AG04449 (cell line): Measurements from ENCODE around the gene AGBL4.
A peak's percentile ranks its signal among the peaks of the same experiment; 100 is the strongest.

Source experiments
- CTCF ChIA-PET: fragments of 350-600 bp; formaldehyde crosslinking; extraction: SDS; loops from one replicate; lab custom pipeline; 2021; ENCODE audit warnings: antibody characterized with exemption; lab: Yijun Ruan, JAX
- POLR2A ChIA-PET: fragments of 400-600, 350-600 bp; formaldehyde crosslinking; extraction: SDS; loops from one replicate; lab custom pipeline; 2020; ENCODE audit warnings: antibody characterized with exemption, inconsistent platforms; lab: Yijun Ruan, JAX
- DNase-seq: peaks from one replicate; pipeline ENCODE4 v3.0.0-alpha.2; 2010; ENCODE audit warnings: low read depth, low spot score
- H3K4me3 ChIP-seq: 2 replicates; pipeline ENCODE4 v1.5.1; 2011; ENCODE audit warnings: low read depth, mild to moderate bottlenecking, control low read depth, low read length
- CTCF ChIP-seq: IDR thresholded peaks from one replicate; pipeline ENCODE4 v1.5.1; 2011; ENCODE audit warnings: mild to moderate bottlenecking, moderate library complexity, low read length, control low read depth, inconsistent platforms; ENCODE audit not compliant: insufficient read depth; ENCODE audit errors: missing control alignments

AGBL4 gene

GRCh38 chr1:48920851-48921250, 1102.9 kb downstream of the AGBL4 start:
- no peak overlapping the region for H3K4me3 ChIP-seq
- DNase-seq: no peak
- ChIA-PET POLR2A (no interaction called here), CTCF (interaction anchor here (1.0 to 1.6 kb wide), 2 partner anchors 13 to 224 kb away, joined by 3 read pairs; no protein-coding TSS in a partner anchor)
- TF ChIP-seq CTCF: no peak

DNA sequence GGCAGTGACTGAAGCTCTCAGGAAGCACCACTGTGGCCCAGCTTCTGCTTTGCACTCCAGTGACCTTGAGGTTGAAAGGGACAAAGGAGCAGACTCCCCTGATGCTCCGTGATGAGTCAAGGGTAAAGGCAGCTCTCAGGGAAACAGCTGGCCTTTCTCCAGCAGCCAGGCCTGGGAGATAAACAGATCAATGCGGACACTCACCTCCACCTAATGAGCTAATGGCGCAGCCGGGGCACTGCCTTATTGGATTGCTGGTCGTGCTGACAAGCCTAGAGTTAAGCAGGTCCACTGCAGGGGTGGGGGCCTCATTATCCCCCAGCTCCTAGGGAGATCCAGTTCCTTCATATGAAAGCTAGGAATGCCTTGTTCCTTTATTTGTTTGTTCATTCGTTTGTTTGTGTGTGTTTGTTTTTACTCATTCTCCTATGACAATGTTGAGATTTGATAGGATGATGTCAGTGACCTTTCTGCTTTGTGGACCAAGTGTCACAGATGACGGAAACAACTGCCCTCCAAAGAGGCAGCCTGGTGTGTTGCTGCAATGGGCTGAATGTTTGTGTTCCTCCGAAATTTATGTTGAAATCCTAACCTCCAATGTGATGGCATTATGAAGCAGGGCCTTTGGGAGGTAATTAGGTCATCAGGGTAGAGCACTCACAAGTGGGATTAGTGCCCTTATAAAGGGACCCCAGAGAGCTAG, 1105.7 kb downstream of the AGBL4 start:
- DNase-seq: no peak
- no peak overlapping the region for H3K4me3 ChIP-seq
- TF ChIP-seq CTCF: no peak
- POLR2A ChIA-PET: no interaction called here
- CTCF ChIA-PET: interaction anchor here (0.8 to 1.3 kb wide), 7 partner anchors 9 to 241 kb away, joined by 3 to 5 read pairs (median 3); no protein-coding TSS in a partner anchor

DNA sequence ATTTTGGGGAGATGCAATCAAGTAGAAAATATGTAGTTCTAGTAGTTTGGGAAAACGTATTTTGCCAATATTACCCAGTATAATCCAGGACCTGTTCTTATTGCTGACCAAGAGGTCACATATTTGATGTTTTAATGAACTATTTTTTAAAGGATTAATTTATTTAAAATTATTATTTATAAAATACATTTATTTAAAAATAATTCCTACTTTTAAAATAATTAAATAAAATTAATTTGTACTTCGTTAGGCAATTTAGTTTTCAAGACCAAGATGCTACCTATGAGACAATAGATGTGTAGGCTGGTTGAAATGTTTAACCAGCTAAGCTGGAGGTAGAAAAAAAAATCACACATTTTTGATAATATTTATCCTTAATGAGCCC, 1106.7 kb downstream of the AGBL4 start:
- no peak for TF ChIP-seq CTCF
- no peak for DNase-seq
- no peak overlapping the region for H3K4me3 ChIP-seq
- ChIA-PET CTCF (interaction anchor here (1.2 to 1.3 kb wide), 4 partner anchors 8 to 240 kb away, joined by 3 to 5 read pairs (median 3); no protein-coding TSS in a partner anchor), POLR2A (no interaction called here)

GRCh38 chr1:48916130-48917069, 1107.4 kb downstream of the AGBL4 start:
- CTCF ChIA-PET: interaction anchor here (0.8 to 3.3 kb wide), 13 partner anchors 9 to 239 kb away, joined by 3 to 20 read pairs (median 4); no protein-coding TSS in a partner anchor
- TF ChIP-seq CTCF: peak; percentile 61
- peak; percentile 12 for DNase-seq

GRCh38 chr1:48908606-48909005, 1115.1 kb downstream of the AGBL4 start:
- H3K4me3 ChIP-seq: no peak overlapping the region
- DNase-seq: no peak
- no peak for TF ChIP-seq CTCF
- CTCF ChIA-PET: interaction anchor here (1.3 to 1.5 kb wide), 3 partner anchors 9 to 1425 kb away, joined by 3 read pairs; no protein-coding TSS in a partner anchor
- POLR2A ChIA-PET: interaction anchor here (0.7 kb wide), 1 partner anchor 23 kb away, joined by 3 read pairs; no protein-coding TSS in a partner anchor

More at GRCh38 chr1:48916130-48917069, 1107.4 kb downstream of the AGBL4 start:
- POLR2A ChIA-PET: no interaction called here
- no peak overlapping the region for H3K4me3 ChIP-seq
